Muscle of leg (tissue), 11 donors: ENCODE measurements around the gene SPDYE2B. TPM values are rescaled to one million over a fixed set of nuclear protein-coding genes. Genes with fewer than 3 reads are reported as not detected.
A peak's percentile ranks its signal among the peaks of the same experiment; 100 is the strongest.
"Not testable (repeated sequence)": the region's sequence is repeated elsewhere in the genome, so short reads cannot be mapped to it uniquely, and the experiment has no call there.

Experiments used
- DNase-seq: peaks from one replicate; pipeline ENCODE4 v3.0.0; 2013
- H3K27ac ChIP-seq: one replicate; pipeline ENCODE4 v1.5.1; 2013; ENCODE audit warnings: mild to moderate bottlenecking, low read length, control low read depth
- H3K27me3 ChIP-seq: one replicate; pipeline ENCODE4 v1.6.1; 2013; ENCODE audit warnings: low read length; ENCODE audit not compliant: control insufficient read depth, insufficient read depth
- H3K36me3 ChIP-seq: one replicate; pipeline ENCODE4 v1.6.1; 2013; ENCODE audit warnings: low read length; ENCODE audit not compliant: control insufficient read depth, insufficient read depth
- H3K4me1 ChIP-seq: one replicate; pipeline ENCODE4 v1.6.1; 2013; ENCODE audit warnings: low read length; ENCODE audit not compliant: control insufficient read depth, insufficient read depth
- H3K4me3 ChIP-seq: one replicate; pipeline ENCODE4 v1.5.1; 2013; ENCODE audit warnings: low read length, control low read depth
- H3K9me3 ChIP-seq: replicated peaks from 2 replicates; pipeline ENCODE4 v1.6.1; 2013; ENCODE audit warnings: low read depth, low read length; ENCODE audit not compliant: control insufficient read depth
- WGBS: methylation state at CpG from one replicate; pipeline ENCODE4 v1.1.5; 2013; ENCODE audit warnings: missing lambda C conversion rate; ENCODE audit not compliant: insufficient coverage; 5-methylcytosine and 5-hydroxymethylcytosine counted together
- polyA plus RNA-seq, 8 donors: library from polyadenylated mRNA; unstranded; fragments of 120-200 nt; gene quantifications; one replicate each; pipeline versions ENCODE4 v1.2.1 to v1.2.3, GENCODE V29; 2013; ENCODE audit warnings: inconsistent platforms in 1 of 8, low replicate concordance in 1 of 8; ENCODE audit not compliant: insufficient read length in 8 of 8, insufficient read depth in 1 of 8
- total RNA-seq: library from RNA; stranded (reverse); fragments of 120-200 nt; gene quantifications from one replicate; pipeline ENCODE4 v1.2.4, GENCODE V29; 2013

SPDYE2B gene
- total and polyA plus RNA-seq, 9 donors, result 0.26 to 3.9 (median 1.0) TPM; not detected in 1

DNA sequence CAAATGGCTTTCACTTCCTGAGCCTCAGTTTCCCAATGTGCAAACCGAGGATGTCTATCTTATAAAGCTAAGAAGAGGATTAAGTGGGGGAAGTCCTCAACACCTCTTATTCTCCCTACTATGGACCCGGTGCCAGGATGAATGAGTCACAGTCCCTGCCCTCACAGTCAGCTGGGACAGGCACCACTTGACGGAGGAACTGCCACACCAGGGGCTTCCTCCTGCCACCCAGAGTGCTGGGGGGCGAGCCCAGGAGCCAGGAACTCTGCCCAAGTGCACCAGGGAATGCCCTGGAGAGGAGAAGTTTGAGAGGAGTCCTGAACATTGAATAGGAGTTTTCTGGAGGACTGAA lies 35.8 kb upstream of the SPDYE2B start:
- not testable (repeated sequence) for H3K9me3 ChIP-seq, H3K36me3 ChIP-seq, H3K4me3 ChIP-seq, H3K27me3 ChIP-seq, H3K4me1 ChIP-seq, DNase-seq, H3K27ac ChIP-seq
- WGBS, result no CpG with 5 or more reads among the region's 4 CpGs

DNA sequence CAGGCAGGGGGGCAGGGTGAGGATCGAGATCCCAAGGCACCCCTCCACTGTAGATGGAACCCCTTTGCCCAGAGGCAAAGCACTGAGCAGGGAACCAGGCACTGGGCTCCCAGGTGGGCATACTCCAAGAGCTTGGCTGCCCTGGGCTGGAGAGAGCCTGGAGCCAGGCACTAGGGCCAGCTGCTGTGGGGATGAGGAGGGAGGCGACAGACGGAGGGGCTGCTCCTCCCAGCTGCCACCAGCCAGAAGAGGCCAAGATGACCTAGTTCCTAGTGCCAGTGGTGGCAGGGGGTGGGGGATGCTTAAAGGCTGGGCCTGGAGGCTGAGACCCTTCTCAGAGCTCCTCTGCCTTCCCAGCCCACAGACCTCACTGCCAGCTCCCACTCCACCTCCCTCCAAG lies 35.2 kb upstream of the SPDYE2B start:
- WGBS, result no CpG with 5 or more reads among the region's 3 CpGs
- H3K27me3 ChIP-seq, H3K36me3 ChIP-seq, H3K27ac ChIP-seq, H3K9me3 ChIP-seq, H3K4me3 ChIP-seq, H3K4me1 ChIP-seq, DNase-seq: not testable (repeated sequence)

DNA sequence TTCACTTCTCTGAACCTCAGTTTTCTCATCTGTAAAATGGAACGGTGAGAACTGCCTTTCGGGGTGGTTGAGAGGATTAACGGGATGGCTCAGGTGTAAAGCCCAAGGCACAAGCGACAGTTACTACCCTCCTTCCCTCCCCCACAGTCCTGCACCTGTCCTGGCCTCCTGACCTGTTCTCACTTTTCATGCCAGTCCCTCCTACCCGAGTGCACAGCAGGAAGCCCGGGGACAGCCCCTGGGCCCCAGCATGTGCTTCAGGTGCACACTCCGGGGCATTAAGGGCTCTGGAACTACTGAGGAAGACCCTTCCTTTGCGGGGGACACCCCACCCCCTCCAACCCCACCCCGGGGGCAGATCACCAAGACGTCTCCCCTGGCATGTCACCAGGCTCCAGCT lies 34.2 kb upstream of the SPDYE2B start:
- H3K9me3 ChIP-seq, H3K4me1 ChIP-seq, H3K4me3 ChIP-seq, H3K27me3 ChIP-seq, DNase-seq, H3K27ac ChIP-seq, H3K36me3 ChIP-seq: not testable (repeated sequence)
- no CpG with 5 or more reads among the region's 10 CpGs for WGBS

DNA sequence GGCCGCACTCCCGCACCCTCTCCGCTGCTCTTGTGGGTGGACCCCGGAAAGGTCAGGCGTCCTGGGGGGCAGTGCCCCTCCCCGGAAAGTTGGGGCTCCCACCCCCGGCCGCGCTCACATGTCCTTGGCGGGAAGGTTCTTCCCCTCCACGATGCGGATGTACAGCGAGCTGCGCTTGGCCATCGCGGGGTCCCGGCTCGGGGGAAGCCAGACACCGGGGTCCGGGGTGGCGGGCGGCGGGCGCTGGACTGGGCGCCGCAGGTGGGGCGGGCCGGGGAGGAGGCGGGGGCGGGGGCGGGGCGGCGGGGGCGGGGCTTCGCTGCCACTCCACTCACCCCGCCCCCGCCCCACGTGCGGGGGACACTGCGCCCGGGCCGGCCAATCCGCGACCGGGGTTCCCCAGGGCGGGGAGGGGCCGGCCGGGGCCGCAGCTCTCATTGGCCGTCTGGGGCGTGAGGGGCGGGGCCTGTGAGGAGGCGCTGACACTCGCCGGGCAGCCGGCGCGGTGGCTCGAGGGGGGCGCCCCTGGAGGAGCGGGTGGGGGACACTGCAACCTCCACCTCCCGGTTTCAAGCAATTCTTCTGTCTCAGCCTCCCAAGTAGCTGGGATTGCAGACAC lies 33.5 kb upstream of the SPDYE2B start, which contains the start of gene RASA4:
Gene RASA4, minus strand, starts transcription at position 250 of the 619 bp plus-strand sequence. Its CDS starts 67 bp downstream, at position 183.
- peak; percentile 36 for DNase-seq
- not testable (repeated sequence) for H3K36me3 ChIP-seq, H3K9me3 ChIP-seq, H3K4me1 ChIP-seq, H3K27me3 ChIP-seq, H3K27ac ChIP-seq
- no CpG with 5 or more reads among the region's 62 CpGs for WGBS
- H3K4me3 ChIP-seq, result peak within 1 kb of the TSS; percentile 40

DNA sequence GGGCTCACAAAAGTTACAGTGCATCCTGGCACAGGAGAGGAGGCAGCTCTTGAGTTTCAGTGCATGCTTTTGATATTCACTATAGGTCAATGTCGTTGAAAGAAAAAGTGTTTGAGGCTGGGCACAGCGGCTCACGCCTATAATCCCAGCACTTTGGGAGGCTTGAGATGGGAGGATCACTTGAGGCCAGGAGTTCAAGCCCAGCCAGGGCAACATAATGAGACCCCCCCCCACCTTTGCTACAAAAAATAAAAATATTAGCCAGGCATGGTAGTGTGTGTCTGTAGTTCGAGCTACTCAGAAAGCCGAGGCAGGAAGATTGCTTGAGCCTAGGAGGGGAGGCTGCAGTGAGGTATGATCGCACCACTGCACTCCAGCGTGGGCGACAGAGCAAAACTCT lies 32.0 kb upstream of the SPDYE2B start:
- H3K36me3 ChIP-seq, H3K27me3 ChIP-seq, H3K4me1 ChIP-seq, H3K4me3 ChIP-seq, H3K27ac ChIP-seq, H3K9me3 ChIP-seq: not testable (repeated sequence)
- WGBS, result no CpG with 5 or more reads among the region's 8 CpGs
- DNase-seq, result peak; percentile 0

DNA sequence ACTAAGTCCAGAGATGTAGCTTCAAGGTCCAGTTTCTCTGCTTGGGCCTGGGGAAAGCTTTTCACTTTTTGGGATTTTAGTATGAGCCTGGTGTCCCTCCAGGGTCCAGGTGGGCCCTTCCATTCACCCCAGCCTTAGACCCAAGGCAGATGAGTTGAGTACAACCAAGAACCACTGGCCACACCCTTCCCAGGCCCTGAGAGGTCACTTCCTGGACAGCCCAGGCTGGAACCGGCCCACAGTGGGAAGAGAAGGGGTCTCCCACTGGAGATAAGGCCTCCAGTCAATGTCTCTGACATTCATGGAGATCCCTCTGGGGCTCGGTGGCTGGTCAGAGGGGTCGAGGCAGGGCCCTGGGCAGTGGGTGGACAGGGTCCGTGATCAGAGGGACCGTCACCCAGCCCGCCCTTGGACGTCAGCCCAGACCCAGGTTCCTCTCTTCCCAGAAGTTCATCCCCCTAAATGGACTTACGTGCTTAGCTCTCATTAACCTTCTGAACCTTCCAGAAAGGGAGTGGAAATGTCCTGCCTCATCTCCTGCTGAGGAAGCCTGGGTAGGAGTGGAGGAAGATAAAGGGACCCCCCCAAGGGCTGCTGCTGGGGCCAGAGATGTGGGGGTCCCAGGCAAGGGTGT lies 22.7 kb upstream of the SPDYE2B start:
- not testable (repeated sequence) for H3K9me3 ChIP-seq, H3K27me3 ChIP-seq, H3K27ac ChIP-seq, H3K4me3 ChIP-seq, H3K36me3 ChIP-seq, H3K4me1 ChIP-seq, DNase-seq
- no CpG with 5 or more reads among the region's 8 CpGs for WGBS

DNA sequence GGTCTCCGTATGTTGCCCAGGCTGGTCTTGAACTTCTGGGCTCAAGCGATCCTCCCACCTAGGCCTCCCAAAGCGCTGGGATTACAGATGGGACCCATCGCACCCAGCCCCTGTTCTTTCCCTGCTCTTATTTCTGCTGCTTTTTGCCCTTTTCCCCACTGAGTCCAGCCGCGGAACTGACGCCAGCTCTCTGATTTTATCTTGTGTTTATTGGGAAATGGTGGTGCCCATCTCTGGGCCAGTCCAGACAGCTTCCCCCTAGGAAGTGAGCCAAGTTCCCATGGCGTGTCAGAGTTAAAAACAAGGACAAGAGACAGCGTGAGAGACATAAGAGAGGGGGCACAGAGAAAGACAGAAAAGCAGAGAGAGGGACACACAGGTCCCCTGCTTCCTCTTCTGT lies 19.5 kb upstream of the SPDYE2B start:
- H3K4me1 ChIP-seq, DNase-seq, H3K9me3 ChIP-seq, H3K27me3 ChIP-seq, H3K36me3 ChIP-seq, H3K4me3 ChIP-seq, H3K27ac ChIP-seq: not testable (repeated sequence)
- WGBS, result no CpG with 5 or more reads among the region's 9 CpGs

DNA sequence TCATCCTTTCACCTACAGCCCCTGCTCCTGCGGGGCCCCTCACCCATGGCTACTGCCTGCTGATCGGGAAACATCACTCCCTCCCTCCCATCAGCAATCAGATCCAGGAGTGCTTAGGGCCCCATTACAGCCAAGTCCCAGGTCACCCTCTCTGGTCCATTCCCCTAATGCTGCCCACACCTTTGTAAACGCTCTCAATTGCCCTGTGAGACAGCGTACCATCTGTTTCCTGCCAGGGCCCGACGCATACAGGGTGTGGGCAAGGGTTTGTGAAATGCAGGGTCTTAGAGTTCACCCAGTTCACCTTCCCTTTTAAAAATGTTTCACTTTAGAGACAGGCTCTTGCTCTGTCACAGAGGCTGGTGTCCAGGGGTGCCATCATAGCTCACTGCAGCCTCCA lies 15.8 kb upstream of the SPDYE2B start:
- not testable (repeated sequence) for H3K4me1 ChIP-seq

DNA sequence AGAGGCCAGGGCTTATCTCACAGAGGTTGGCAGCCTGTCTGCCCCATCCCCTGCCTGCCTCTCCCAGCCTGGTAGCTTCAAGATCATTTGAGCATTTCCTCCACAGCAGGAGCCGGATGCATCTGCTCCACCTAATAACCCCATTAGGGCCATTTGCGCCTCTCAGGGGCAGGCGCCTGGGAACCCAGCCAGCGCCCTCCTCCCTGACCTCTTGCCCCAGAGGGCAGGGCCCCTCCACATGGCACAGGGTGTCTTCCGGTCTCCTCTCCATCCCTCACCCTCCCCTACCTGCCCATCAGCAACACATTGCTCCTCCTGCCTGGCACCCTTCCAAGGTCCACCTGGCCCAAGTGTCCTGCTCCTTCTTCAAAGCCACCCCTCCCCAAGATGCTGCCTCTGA lies 14.8 kb upstream of the SPDYE2B start:
- not testable (repeated sequence) for H3K27me3 ChIP-seq, H3K27ac ChIP-seq, H3K4me3 ChIP-seq, H3K4me1 ChIP-seq, H3K9me3 ChIP-seq, H3K36me3 ChIP-seq, DNase-seq
- no CpG with 5 or more reads among the region's 5 CpGs for WGBS

More for the DNA sequence above, 15.8 kb upstream of the SPDYE2B start:
- not testable (repeated sequence) for H3K4me3 ChIP-seq, H3K27ac ChIP-seq, H3K27me3 ChIP-seq, H3K36me3 ChIP-seq, DNase-seq, H3K9me3 ChIP-seq
- no CpG with 5 or more reads among the region's 6 CpGs for WGBS

DNA sequence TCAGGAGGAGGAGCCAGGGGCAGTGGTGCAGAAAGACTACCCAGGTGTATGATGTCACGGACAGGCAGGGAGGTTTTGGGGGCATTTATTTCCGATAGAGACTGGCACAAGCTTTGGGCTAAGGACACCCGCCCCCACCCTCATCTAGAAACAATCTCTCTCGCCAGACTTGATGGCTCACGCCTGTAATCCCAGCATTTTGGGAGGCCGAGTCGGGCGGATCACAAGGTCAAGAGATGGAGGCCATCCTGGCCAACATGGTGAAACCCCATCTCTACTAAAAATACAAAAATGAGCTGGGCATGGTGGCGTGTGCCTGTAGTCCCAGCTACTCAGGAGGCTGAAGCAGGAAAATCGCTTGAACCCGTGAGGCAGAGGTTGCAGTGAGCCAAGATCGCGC lies 13.2 kb upstream of the SPDYE2B start:
- H3K36me3 ChIP-seq, result not testable (repeated sequence)

DNA sequence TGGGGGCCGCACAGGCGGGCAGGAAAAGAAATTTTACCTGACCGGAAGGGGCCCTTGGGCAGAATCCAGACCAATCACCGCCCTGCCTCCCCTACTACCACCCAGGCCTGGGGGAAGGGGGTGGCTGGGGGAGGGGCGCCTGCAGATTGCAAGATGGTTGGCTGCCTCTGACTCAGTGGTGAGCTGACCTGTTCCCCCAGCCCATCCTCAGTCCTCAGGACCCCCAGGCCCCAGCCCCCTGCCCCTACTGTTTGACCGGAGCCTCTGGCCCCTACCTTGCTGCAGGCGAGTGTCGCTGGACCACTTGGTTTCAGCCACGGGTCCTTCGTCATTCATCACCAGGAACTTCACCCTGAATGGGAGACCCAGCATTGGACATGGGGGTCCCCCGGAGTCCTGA lies 11.3 kb upstream of the SPDYE2B start:
- H3K4me1 ChIP-seq, DNase-seq, H3K27me3 ChIP-seq, H3K9me3 ChIP-seq, H3K27ac ChIP-seq, H3K4me3 ChIP-seq, H3K36me3 ChIP-seq: not testable (repeated sequence)
- no CpG with 5 or more reads among the region's 11 CpGs for WGBS

More for the DNA sequence above, 13.2 kb upstream of the SPDYE2B start:
- not testable (repeated sequence) for H3K4me3 ChIP-seq, H3K9me3 ChIP-seq, H3K27ac ChIP-seq, H3K4me1 ChIP-seq, H3K27me3 ChIP-seq, DNase-seq
- no CpG with 5 or more reads among the region's 13 CpGs for WGBS
